Measurements from ENCODE around the gene ZNF521.

DNA sequence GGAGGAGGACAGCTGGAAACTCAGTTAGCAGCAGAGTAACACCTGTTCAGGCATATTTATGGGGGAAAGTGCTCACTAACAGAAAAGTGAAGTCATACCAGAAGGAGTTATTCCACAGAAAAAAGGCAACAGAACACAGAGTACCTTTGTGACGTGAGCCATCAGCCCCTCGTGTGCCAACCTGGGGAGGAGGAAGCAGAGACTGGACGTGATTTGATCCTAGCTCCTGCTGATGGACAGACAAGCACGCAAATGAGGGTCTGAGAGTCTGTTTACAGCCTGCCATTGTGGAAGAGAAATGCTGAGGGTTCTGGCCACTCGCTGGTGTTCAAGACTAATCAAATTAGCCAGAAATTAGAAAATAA is 120.7 kb downstream of the ZNF521 start:
- TF ChIP-seq, protein P1, sequence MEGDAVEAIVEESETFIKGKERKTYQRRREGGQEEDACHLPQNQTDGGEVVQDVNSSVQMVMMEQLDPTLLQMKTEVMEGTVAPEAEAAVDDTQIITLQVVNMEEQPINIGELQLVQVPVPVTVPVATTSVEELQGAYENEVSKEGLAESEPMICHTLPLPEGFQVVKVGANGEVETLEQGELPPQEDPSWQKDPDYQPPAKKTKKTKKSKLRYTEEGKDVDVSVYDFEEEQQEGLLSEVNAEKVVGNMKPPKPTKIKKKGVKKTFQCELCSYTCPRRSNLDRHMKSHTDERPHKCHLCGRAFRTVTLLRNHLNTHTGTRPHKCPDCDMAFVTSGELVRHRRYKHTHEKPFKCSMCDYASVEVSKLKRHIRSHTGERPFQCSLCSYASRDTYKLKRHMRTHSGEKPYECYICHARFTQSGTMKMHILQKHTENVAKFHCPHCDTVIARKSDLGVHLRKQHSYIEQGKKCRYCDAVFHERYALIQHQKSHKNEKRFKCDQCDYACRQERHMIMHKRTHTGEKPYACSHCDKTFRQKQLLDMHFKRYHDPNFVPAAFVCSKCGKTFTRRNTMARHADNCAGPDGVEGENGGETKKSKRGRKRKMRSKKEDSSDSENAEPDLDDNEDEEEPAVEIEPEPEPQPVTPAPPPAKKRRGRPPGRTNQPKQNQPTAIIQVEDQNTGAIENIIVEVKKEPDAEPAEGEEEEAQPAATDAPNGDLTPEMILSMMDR (IDR thresholded peaks at IDR 0.05): no peak
- no peak for TF ChIP-seq ZFX (IDR thresholded peaks at IDR 0.05; ENCODE audit: borderline replicate concordance)

Measured in 22Rv1 (cell line).